Measurements from ENCODE around the gene SERPINA5.
"Not testable (repeated sequence)": the region's sequence is repeated elsewhere in the genome, so short reads cannot be mapped to it uniquely, and the experiment has no call there.

The SERPINA5 gene

DNA sequence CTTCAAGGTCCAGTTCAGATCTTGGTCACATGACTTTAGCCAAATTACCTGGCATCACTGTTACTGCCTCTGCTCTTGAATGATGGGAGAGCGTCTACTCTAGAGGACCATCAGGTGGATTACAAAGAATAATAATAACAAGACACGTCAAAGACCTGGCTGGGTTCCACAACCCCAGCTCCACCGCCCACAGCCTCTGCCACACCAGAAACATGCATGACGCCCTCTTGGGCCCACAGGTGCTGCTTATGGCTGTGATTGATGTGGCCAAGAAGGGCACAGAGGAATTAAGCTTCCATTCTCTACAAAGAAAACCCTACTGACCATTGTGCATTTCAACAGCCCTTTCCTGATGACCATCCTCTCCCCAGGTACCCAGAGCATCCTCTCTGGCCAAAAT is 49.2 kb downstream of the SERPINA5 start:
- no peak for DNase-seq

GRCh38 chr14:94631050-94631449 is 49.8 kb downstream of the SERPINA5 start:
- no peak for DNase-seq

DNA sequence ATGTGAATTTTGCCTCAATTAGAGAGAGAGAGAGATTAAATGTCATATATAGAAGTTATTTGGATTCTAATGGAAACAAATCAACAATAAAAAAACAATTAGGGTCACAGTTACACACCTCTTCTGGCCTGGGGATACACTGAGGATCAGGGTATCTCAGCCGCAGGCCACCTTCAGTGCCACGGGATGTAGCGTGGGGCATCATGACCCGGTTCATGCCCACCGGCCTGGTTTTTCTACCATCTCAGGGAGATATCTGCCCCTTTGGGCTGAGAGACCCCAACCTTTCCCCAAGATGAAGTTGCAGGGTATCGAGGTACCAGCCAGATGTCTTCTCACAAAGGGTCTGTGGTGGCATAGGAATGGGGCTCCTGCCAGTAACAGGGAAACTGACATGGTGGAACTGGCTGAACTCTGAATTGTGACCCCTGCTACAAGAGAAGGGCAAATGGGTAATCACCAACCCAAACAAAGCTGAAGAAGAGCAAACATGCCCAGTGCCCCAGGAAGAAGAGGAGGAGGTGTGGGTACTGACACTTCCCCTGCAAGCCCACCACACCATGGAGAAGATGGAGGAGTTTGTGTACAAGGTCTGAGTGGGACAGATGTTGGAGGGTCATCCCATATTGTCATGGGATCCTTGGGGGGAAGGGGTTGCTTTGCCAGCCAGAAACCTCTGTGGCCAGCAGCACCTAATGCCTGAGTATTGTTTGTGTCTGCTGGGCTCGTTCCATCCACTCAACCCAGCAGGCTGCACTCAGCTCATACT is 50.5 kb downstream of the SERPINA5 start:
- DNase-seq: no peak

DNA sequence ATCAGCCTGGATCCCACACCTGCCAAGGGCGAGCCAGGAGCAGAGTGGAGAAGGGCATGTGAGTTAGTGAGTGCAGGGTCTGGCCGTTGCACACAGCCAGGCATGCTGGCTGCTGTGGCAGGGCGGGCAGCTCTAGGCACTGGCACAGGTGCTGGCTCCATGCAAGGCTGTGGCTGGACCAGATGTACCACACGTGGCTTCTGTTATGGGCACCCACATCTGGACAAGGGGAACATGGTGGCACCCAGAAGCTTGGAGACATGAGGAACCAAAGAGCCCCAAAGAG is 51.0 kb downstream of the SERPINA5 start:
- DNase-seq: no peak

DNA sequence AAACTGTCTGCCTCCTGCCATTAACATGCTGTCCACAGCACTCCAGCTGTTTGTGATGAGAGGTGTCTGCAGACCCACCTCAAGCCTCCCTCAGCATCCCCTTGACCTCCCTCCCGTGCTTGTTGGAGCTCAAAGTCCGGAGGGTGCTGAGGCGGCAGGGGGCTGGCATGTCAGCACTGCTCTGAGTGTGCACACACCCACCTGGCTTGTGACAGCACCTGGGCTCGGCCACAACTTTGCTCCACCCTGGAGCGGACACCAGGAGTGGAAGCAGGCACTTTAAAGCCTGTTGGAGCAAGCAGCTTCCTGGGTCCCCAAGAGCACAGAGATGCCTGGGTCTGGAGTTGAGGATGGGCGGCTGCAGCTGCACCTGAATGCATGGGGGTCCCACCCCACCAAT is 51.9 kb downstream of the SERPINA5 start:
- no peak for DNase-seq

DNA sequence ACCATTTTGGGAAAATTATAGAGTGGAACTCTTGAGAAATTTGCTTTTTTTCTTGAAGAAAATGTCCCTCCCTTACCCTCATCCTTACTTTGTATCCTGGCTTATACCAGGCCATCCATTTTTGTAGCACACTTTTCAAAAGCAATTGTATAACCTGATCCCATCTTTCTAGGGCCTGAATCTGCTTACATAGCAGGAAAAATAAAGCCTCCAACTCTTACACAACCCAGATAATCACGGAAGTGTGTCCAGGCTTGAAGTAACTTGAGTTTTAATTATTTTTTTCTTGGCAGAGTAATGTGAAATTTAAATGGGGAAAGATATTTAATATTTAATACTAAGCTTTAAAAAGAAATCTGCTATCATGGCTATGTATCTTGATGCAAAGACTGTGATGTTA is 53.9 kb downstream of the SERPINA5 start:
- DNase-seq: no peak

- no peak for DNase-seq
These were observed 55.7 kb downstream of the SERPINA5 start for GRCh38 chr14:94636744-94637412.

DNA sequence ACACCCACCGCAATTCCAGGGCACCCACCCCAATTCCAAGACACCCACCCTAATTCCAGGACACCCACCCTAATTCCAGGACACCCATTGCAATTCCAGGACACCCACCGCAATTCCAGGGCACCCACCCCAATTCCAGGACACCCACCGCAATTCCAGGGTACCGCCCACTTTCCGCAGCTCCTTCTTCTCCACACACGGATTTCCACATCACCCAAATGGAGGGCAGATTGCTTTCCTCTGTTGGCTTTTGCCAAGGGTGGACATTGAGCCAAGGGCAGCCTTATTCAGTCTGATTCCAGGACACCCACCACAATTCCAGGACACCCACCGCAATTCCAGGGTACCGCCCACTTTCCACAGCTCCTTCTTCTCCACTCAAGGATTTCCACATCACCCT is 56.6 kb downstream of the SERPINA5 start:
- DNase-seq: not testable (repeated sequence)

- no peak for DNase-seq
These were observed 57.1 kb downstream of the SERPINA5 start for GRCh38 chr14:94638339-94638738.

- no peak for DNase-seq
These were observed 58.0 kb downstream of the SERPINA5 start for GRCh38 chr14:94638961-94639817.

- no peak for DNase-seq
These were observed 59.8 kb downstream of the SERPINA5 start for GRCh38 chr14:94640721-94641631.

DNA sequence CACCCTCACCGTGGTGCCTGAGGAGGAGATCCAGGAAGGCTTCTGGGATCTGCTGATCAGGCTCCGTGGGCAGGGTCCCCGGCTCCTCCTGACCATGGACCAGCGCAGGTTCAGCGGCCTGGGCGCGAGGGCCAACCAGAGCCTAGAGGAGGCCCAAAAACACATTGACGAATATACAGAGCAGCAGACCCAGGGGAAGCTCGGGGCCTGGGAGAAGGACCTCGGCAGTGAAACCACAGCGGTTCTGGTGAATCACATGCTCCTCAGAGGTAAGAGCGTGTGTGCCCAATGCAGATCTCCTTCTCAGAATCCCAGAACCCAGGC is 60.4 kb downstream of the SERPINA5 start:
- DNase-seq: no peak

Data from midbrain (tissue), 1 donor.